ENCODE results near the gene INSM1. TPM values are rescaled to one million over a fixed set of nuclear protein-coding genes. Genes with fewer than 3 reads are reported as not detected.
A peak's percentile ranks its signal among the peaks of the same experiment; 100 is the strongest.

The INSM1 gene
- total RNA-seq, 4 donors from 2014 or later: 0.11 to 0.19 TPM; not detected in 2

GRCh38 chr20:20371681-20372080, 3.8 kb downstream of the INSM1 start:
- WGBS, 2 donors: 76 to 83% methylated on average over 3 of the region's 3 CpGs
- intact Hi-C loops (cut with DNase I; ENCODE audit: low total_unique reads): no loop called here
- DNase-seq (ENCODE audit: low spot score in 2 of 2): peak in 1 of 2 donors; percentile 12
- H3K4me3 ChIP-seq (ENCODE audit: low read depth, poor library complexity, severe bottlenecking): no peak overlapping the region
- no peak for TF ChIP-seq POLR2A (IDR thresholded peaks at IDR 0.05)
- TF ChIP-seq, protein P1, sequence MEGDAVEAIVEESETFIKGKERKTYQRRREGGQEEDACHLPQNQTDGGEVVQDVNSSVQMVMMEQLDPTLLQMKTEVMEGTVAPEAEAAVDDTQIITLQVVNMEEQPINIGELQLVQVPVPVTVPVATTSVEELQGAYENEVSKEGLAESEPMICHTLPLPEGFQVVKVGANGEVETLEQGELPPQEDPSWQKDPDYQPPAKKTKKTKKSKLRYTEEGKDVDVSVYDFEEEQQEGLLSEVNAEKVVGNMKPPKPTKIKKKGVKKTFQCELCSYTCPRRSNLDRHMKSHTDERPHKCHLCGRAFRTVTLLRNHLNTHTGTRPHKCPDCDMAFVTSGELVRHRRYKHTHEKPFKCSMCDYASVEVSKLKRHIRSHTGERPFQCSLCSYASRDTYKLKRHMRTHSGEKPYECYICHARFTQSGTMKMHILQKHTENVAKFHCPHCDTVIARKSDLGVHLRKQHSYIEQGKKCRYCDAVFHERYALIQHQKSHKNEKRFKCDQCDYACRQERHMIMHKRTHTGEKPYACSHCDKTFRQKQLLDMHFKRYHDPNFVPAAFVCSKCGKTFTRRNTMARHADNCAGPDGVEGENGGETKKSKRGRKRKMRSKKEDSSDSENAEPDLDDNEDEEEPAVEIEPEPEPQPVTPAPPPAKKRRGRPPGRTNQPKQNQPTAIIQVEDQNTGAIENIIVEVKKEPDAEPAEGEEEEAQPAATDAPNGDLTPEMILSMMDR (IDR thresholded peaks at IDR 0.05): no peak

- TF ChIP-seq, protein P1 (IDR thresholded peaks at IDR 0.05): no peak
- TF ChIP-seq POLR2A (IDR thresholded peaks at IDR 0.05): no peak
- peak; percentile 32 to 82 for DNase-seq (ENCODE audit: low spot score in 2 of 2)
- no peak overlapping the region for H3K4me3 ChIP-seq (ENCODE audit: low read depth, poor library complexity, severe bottlenecking)
- 24 to 37% methylated on average over 17 of the region's 17 CpGs for WGBS, 2 donors
- intact Hi-C loops (cut with DNase I; ENCODE audit: low total_unique reads): no loop called here
Observed at GRCh38 chr20:20373091-20373571, 5.2 kb downstream of the INSM1 start.

DNA sequence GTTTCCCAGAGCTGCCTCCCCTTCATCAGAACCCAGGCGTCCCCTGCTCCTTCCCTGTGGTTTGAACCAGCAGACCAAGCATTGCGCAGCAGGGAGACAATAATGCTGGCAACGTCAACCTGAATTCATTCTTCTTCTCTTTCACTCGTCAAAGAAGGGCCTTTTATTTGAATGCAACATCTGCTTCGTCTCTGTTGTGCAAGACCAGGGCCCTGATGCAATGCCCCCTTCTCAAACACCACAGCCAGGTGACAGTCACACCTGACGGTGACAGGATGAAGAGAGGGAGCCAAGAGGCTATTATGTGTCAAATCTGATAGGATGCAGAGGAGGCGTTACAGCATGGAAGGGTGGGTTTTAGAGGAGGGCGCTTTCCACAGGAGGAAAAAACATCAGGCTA, 8.0 kb downstream of the INSM1 start:
- 60% methylated on average over 8 of the region's 8 CpGs for WGBS, 2 donors
- no peak overlapping the region for H3K4me3 ChIP-seq (ENCODE audit: low read depth, poor library complexity, severe bottlenecking)
- intact Hi-C loops (cut with DNase I; ENCODE audit: low total_unique reads): no loop called here
- DNase-seq (ENCODE audit: low spot score in 2 of 2): no peak
- TF ChIP-seq, protein P1 (IDR thresholded peaks at IDR 0.05): no peak
- no peak for TF ChIP-seq POLR2A (IDR thresholded peaks at IDR 0.05)

- WGBS, 2 donors: 73 to 78% methylated on average over 9 of the region's 9 CpGs
Observed at GRCh38 chr20:20386192-20386591, 18.3 kb downstream of the INSM1 start.

GRCh38 chr20:20390393-20390792, 22.5 kb downstream of the INSM1 start:
- WGBS, 2 donors: 94 to 95% methylated on average over 9 of the region's 9 CpGs
- no peak for DNase-seq (ENCODE audit: low spot score in 2 of 2)
- H3K4me3 ChIP-seq (ENCODE audit: low read depth, poor library complexity, severe bottlenecking): no peak overlapping the region
- intact Hi-C loops (cut with DNase I; ENCODE audit: low total_unique reads): no loop called here
- no peak for TF ChIP-seq POLR2A (IDR thresholded peaks at IDR 0.05)
- TF ChIP-seq, protein P1 (IDR thresholded peaks at IDR 0.05): no peak

More at GRCh38 chr20:20386192-20386591, 18.3 kb downstream of the INSM1 start:
- TF ChIP-seq, protein P1 (IDR thresholded peaks at IDR 0.05): no peak
- no peak for DNase-seq (ENCODE audit: low spot score in 2 of 2)
- H3K4me3 ChIP-seq (ENCODE audit: low read depth, poor library complexity, severe bottlenecking): no peak overlapping the region
- intact Hi-C loops (cut with DNase I; ENCODE audit: low total_unique reads): no loop called here

DNA sequence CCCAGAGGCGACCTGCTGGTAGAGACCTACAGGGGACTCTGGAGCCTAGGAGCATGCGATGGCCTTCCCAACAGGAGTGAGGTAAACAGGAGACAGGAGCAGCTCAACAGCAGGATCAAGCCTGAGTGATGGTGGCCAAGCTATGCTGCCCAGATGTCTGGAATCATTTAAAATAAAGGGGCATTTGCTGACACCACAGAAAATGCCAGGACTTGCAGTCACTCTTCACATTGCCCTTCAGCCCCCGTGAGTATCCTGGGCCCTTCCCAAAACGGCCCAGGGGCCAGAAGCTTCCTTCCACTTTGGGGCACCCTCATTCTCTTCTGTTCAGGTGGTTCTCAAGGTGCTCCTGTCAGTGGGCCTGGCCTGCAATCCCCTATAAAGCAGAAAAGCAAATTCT, 23.2 kb downstream of the INSM1 start:
- no peak for TF ChIP-seq POLR2A (IDR thresholded peaks at IDR 0.05)
- TF ChIP-seq, protein P1 (IDR thresholded peaks at IDR 0.05): no peak
- 79 to 87% methylated on average over 4 of the region's 4 CpGs for WGBS, 2 donors
- H3K4me3 ChIP-seq (ENCODE audit: low read depth, poor library complexity, severe bottlenecking): no peak overlapping the region
- no peak for DNase-seq (ENCODE audit: low spot score in 2 of 2)
- intact Hi-C loops (cut with DNase I; ENCODE audit: low total_unique reads): no loop called here
